Measurements from ENCODE around the gene PTPRCAP. TPM values are rescaled to one million over a fixed set of nuclear protein-coding genes. Genes with fewer than 3 reads are reported as not detected.

PTPRCAP gene
- polyA plus RNA-seq, 3 donors = 2.1 to 14.3 (median 2.8) TPM

DNA sequence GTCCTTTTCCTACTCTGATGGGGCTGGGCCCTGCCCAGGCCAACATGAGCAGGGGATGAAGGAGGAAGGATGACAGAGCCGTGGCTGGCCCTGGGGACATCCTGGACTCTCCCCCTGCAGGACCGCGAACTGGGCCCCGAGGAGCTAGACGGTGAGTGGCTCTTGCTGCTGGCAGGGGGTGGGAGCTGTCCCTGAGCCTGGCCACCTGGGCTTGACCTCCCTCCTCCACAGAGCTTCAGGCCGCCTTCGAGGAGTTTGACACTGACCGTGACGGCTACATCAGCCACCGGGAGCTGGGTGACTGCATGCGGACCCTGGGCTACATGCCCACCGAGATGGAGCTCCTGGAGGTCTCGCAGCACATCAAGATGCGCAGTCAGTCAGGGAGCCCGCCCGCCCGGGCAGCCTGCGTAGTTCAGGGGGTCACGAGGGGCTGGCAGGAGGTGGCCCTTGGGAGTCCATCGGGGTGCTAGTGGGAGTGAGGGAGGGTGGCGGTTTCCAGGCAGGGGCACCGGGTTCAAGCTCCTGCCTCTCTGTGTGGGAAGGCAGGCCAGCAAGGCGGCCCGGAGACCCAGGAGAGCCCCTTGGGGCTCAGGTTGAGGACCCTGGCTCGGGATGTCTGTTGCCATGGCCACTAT, 18.7 kb upstream of the PTPRCAP start:
- no peak overlapping the region for H3K9ac ChIP-seq (ENCODE audit: insufficient read depth, low read length, poor library complexity, severe bottlenecking)
- no peaks in the 10 kb centered on the region for H3K79me2 ChIP-seq (ENCODE audit: insufficient read depth, low read length)
- no peaks in the 10 kb centered on the region for H3K27me3 ChIP-seq (ENCODE audit: control insufficient read depth in 2 of 2, insufficient read depth in 2 of 2, low read length in 2 of 2)
- H3K9me3 ChIP-seq (replicated peaks in 1 of 2; ENCODE audit: control insufficient read depth in 1 of 2, insufficient read depth in 1 of 2, low read length in 2 of 2) = no peaks in the 10 kb centered on the region
- Mint-ChIP-seq H3K36me3 (no peaks in the 10 kb centered on the region), H3K9me3 (no peaks in the 10 kb centered on the region), H3K4me3 (no peak overlapping the region), H3K4me1 (peaks cover 7% of the 10 kb centered on the region), H3K27ac (no peak overlapping the region), H3K27me3 (ENCODE audit: low read depth in 3 of 3) (peaks cover 1 to 7% (median 6%) of the 10 kb centered on the region in 3 donors)
- intact Hi-C loops (cut with micrococcal nuclease) = no loop called here
- H3K4me2 ChIP-seq (replicated peaks; ENCODE audit: extremely low read depth, low read length, poor library complexity, severe bottlenecking) = no peak overlapping the region
- H3K36me3 ChIP-seq (replicated peaks in 1 of 2; ENCODE audit: control insufficient read depth in 1 of 2, insufficient read depth in 2 of 2, low read length in 2 of 2) = no peaks in the 10 kb centered on the region
- peaks cover 9 to 19% of the 10 kb centered on the region in 2 donors for H3K4me1 ChIP-seq (ENCODE audit: control insufficient read depth in 1 of 2, insufficient read depth in 2 of 2, low read length in 2 of 2)
- H3K27ac ChIP-seq (ENCODE audit: low read depth in 1 of 2, low read length in 2 of 2) = no peak overlapping the region
- no peak overlapping the region for H2AFZ ChIP-seq (ENCODE audit: insufficient read depth, low read depth, low read length, poor library complexity, severe bottlenecking)
- no peaks in the 10 kb centered on the region for H4K20me1 ChIP-seq (ENCODE audit: insufficient read depth, low read length)
- DNase-seq = no peak
- H3K4me3 ChIP-seq (replicated peaks in 1 of 3; ENCODE audit: low read depth in 2 of 3, low read length in 3 of 3) = no peak overlapping the region
- WGBS (ENCODE audit: insufficient coverage) = 96% methylated on average over 19 of the region's 25 CpGs
- TF ChIP-seq, protein P1, sequence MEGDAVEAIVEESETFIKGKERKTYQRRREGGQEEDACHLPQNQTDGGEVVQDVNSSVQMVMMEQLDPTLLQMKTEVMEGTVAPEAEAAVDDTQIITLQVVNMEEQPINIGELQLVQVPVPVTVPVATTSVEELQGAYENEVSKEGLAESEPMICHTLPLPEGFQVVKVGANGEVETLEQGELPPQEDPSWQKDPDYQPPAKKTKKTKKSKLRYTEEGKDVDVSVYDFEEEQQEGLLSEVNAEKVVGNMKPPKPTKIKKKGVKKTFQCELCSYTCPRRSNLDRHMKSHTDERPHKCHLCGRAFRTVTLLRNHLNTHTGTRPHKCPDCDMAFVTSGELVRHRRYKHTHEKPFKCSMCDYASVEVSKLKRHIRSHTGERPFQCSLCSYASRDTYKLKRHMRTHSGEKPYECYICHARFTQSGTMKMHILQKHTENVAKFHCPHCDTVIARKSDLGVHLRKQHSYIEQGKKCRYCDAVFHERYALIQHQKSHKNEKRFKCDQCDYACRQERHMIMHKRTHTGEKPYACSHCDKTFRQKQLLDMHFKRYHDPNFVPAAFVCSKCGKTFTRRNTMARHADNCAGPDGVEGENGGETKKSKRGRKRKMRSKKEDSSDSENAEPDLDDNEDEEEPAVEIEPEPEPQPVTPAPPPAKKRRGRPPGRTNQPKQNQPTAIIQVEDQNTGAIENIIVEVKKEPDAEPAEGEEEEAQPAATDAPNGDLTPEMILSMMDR (IDR thresholded peaks at IDR 0.05) = no peak

DNA sequence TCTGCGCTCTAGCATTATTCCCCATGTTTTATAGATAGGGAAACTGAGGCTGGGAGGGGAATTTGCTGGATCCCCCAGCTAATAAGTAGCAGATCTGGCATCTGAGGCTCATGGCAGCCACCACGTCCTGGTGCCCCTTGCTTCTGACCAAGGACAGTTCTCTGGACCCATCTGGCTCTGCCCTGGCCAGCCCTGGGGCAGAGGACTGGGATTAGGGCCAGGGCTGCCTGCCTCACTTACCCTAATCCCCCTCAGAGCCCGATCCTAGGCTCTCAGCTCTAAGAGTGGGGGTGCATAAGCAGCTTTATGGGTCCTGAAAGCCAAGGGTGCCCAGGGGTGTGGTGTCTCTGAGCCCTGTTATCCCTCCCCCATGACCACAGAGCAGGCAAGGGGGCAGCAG, 17.6 kb upstream of the PTPRCAP start, which contains the start of gene CABP4:
TSS of gene CABP4 (plus strand) at position 301 of the 400 bp plus-strand sequence. CDS start at position 371, 70 bp downstream.
- no peak for DNase-seq
- no peaks in the 10 kb centered on the region for H3K9me3 ChIP-seq (replicated peaks in 1 of 2; ENCODE audit: control insufficient read depth in 1 of 2, insufficient read depth in 1 of 2, low read length in 2 of 2)
- H3K4me3 ChIP-seq (replicated peaks in 1 of 3; ENCODE audit: low read depth in 2 of 3, low read length in 3 of 3) = no peak within 1 kb of the TSS
- no peak within 1 kb of the TSS for H2AFZ ChIP-seq (ENCODE audit: insufficient read depth, low read depth, low read length, poor library complexity, severe bottlenecking)
- no peaks in the 10 kb centered on the region for H3K79me2 ChIP-seq (ENCODE audit: insufficient read depth, low read length)
- Mint-ChIP-seq H3K27me3 (ENCODE audit: low read depth in 3 of 3) (peaks cover 0 to 5% (median 3%) of the 10 kb centered on the region in 3 donors), H3K36me3 (no peaks in the 10 kb centered on the region), H3K4me1 (peaks cover 11% of the 10 kb centered on the region), H3K4me3 (no peak within 1 kb of the TSS), H3K9me3 (no peaks in the 10 kb centered on the region), H3K27ac (peak within 1 kb of the TSS in 1 of 7 donors; percentile 35)
- no peak within 1 kb of the TSS for H3K4me2 ChIP-seq (replicated peaks; ENCODE audit: extremely low read depth, low read length, poor library complexity, severe bottlenecking)
- no peaks in the 10 kb centered on the region for H3K36me3 ChIP-seq (replicated peaks in 1 of 2; ENCODE audit: control insufficient read depth in 1 of 2, insufficient read depth in 2 of 2, low read length in 2 of 2)
- no peak within 1 kb of the TSS for H3K9ac ChIP-seq (ENCODE audit: insufficient read depth, low read length, poor library complexity, severe bottlenecking)
- no peak within 1 kb of the TSS for H3K27ac ChIP-seq (ENCODE audit: low read depth in 1 of 2, low read length in 2 of 2)
- no peaks in the 10 kb centered on the region for H3K27me3 ChIP-seq (ENCODE audit: control insufficient read depth in 2 of 2, insufficient read depth in 2 of 2, low read length in 2 of 2)
- intact Hi-C loops (cut with micrococcal nuclease) = no loop called here
- TF ChIP-seq, protein P1 (IDR thresholded peaks at IDR 0.05) = no peak
- 100% methylated on average over 1 of the region's 3 CpGs for WGBS (ENCODE audit: insufficient coverage)
- H3K4me1 ChIP-seq (ENCODE audit: control insufficient read depth in 1 of 2, insufficient read depth in 2 of 2, low read length in 2 of 2) = peaks cover 14 to 27% of the 10 kb centered on the region in 2 donors
- H4K20me1 ChIP-seq (ENCODE audit: insufficient read depth, low read length) = no peaks in the 10 kb centered on the region
